Activated gamma-delta T cell treated with Interleukin-2 at 50 U/mL for 16 hours (primary cell): ENCODE data around the gene NCAPG.

Experiments used
- DNase-seq: peaks from one replicate; pipeline ENCODE4 v3.0.0-alpha.2; 2020

NCAPG gene

GRCh38 chr4:17875402-17876070 lies 64.8 kb downstream of the NCAPG start:
- no peak for DNase-seq

- no peak for DNase-seq
These were observed 66.2 kb downstream of the NCAPG start for GRCh38 chr4:17876943-17877342.

- no peak for DNase-seq
These were observed 66.9 kb downstream of the NCAPG start for GRCh38 chr4:17877661-17878060.

- no peak for DNase-seq
These were observed 73.3 kb downstream of the NCAPG start for GRCh38 chr4:17884063-17884462.

- no peak for DNase-seq
These were observed 73.7 kb downstream of the NCAPG start for GRCh38 chr4:17884511-17884910.

GRCh38 chr4:17889692-17890091 lies 78.9 kb downstream of the NCAPG start:
- no peak for DNase-seq

- DNase-seq = no peak
These were observed 83.6 kb downstream of the NCAPG start for GRCh38 chr4:17894421-17894820.
